Naive B cell (primary cell): ENCODE results near the gene FHIP1B. TPM values are rescaled to one million over a fixed set of nuclear protein-coding genes. Genes with fewer than 3 reads are reported as not detected.

Experiments
- ATAC-seq, 2 donors: fragments of 150-1000 bp; cut with Tn5 transposase; 2 replicates each; pipeline ENCODE4 v1.10.0; 2021; ENCODE audit warnings: low read depth in 2 of 2, mild to moderate bottlenecking in 2 of 2, moderate library complexity in 2 of 2
- DNase-seq: peaks from one replicate; pipeline ENCODE4 v3.0.0; 2022
- H3K27ac Mint-ChIP-seq, 6 donors: one replicate each; pipeline ENCODE4 v1.8.0; 2020 to 2022; ENCODE audit warnings: mild to moderate bottlenecking in 6 of 6, mixed read lengths in 6 of 6, moderate library complexity in 5 of 6, inconsistent platforms in 2 of 6
- H3K27me3 Mint-ChIP-seq, 3 donors: one replicate each; pipeline ENCODE4 v1.8.0; 2021 to 2022; ENCODE audit warnings: mixed read lengths in 3 of 3, mild to moderate bottlenecking in 1 of 3
- H3K36me3 Mint-ChIP-seq, 2 donors: one replicate each; pipeline ENCODE4 v1.8.0; 2020 to 2022; ENCODE audit warnings: mixed read lengths in 2 of 2, inconsistent platforms in 1 of 2, mild to moderate bottlenecking in 1 of 2
- H3K4me1 Mint-ChIP-seq, 3 donors: one replicate each; pipeline ENCODE4 v1.8.0; 2020 to 2022; ENCODE audit warnings: mixed read lengths in 3 of 3, inconsistent platforms in 1 of 3, mild to moderate bottlenecking in 1 of 3, moderate library complexity in 1 of 3
- H3K4me3 Mint-ChIP-seq, 8 donors: one replicate each; pipeline ENCODE4 v1.8.0; 2020 to 2022; ENCODE audit warnings: mild to moderate bottlenecking in 8 of 8, mixed read lengths in 8 of 8, moderate library complexity in 8 of 8, inconsistent platforms in 2 of 8
- H3K9me3 Mint-ChIP-seq, 7 donors: one replicate each; pipeline ENCODE4 v1.8.0; 2020 to 2022; ENCODE audit warnings: mixed read lengths in 7 of 7, mild to moderate bottlenecking in 5 of 7, inconsistent platforms in 2 of 7, moderate library complexity in 1 of 7
- polyA plus RNA-seq, 6 donors: library from polyadenylated mRNA; unstranded; fragments of 300-500 nt; fragmentation: Illumina TruSeq; gene quantifications; one replicate each; pipeline ENCODE4 v1.2.3, GENCODE V29; 2021; ENCODE audit warnings: low read depth in 6 of 6

FHIP1B gene
- polyA plus RNA-seq, 6 donors from 2014 or later: 6.4 to 19.5 (median 10.1) TPM

GRCh38 chr11:6232899-6233298, 1.5 kb downstream of the FHIP1B start:
- H3K4me3 Mint-ChIP-seq: peak overlapping the region in 5 of 8 donors; percentile 57 to 100 (median 76)
- peak overlapping the region in 5 of 6 donors; percentile 17 to 92 (median 84) for H3K27ac Mint-ChIP-seq
- DNase-seq: no peak

GRCh38 chr11:6229911-6230310, 4.5 kb downstream of the FHIP1B start:
- H3K4me1 Mint-ChIP-seq: peaks cover 35 to 62% (median 56%) of the 10 kb centered on the region in 3 donors
- H3K27ac Mint-ChIP-seq: peak overlapping the region in 1 of 6 donors; percentile 21
- no peaks in the 10 kb centered on the region for H3K27me3 Mint-ChIP-seq
- no peak overlapping the region for H3K4me3 Mint-ChIP-seq
- DNase-seq (no peak), ATAC-seq (no peak)
- no peaks in the 10 kb centered on the region for H3K9me3 Mint-ChIP-seq
- H3K36me3 Mint-ChIP-seq: peaks cover 0 to 8% of the 10 kb centered on the region in 2 donors

More at GRCh38 chr11:6232899-6233298, 1.5 kb downstream of the FHIP1B start:
- no peaks in the 10 kb centered on the region for H3K36me3 Mint-ChIP-seq
- no peaks in the 10 kb centered on the region for H3K27me3 Mint-ChIP-seq
- no peak for ATAC-seq
- H3K4me1 Mint-ChIP-seq: peaks cover 35 to 40% (median 36%) of the 10 kb centered on the region in 3 donors
- H3K9me3 Mint-ChIP-seq: no peaks in the 10 kb centered on the region

- Mint-ChIP-seq H3K4me3 (no peak overlapping the region), H3K27me3 (no peaks in the 10 kb centered on the region), H3K36me3 (peaks cover 0 to 13% of the 10 kb centered on the region in 2 donors), H3K4me1 (peaks cover 29 to 53% (median 48%) of the 10 kb centered on the region in 3 donors), H3K27ac (no peak overlapping the region), H3K9me3 (no peaks in the 10 kb centered on the region)
- DNase-seq: no peak
- no peak for ATAC-seq
Measured at GRCh38 chr11:6228520-6228919, 5.9 kb downstream of the FHIP1B start.

DNA sequence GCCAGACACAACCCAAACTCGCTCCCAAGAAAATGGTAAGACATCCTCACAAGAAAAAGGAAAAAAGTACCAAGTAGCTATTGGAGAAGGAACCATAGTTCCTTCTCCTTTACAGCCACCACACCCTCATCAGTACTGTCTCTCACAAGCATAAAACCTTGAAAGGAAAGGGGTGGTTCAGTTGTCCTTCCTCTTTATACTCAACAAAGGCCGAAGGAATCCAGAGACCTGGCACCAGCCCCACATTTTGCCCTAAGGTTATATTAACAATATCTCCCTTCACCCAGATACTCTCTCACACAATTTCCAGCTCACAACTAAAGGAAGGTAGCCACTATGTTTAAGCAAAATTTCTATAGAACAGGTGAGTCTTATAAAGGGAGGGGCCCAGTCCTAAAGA, 8.5 kb downstream of the FHIP1B start:
- ATAC-seq: no peak
- peaks cover 25 to 49% (median 40%) of the 10 kb centered on the region in 3 donors for H3K4me1 Mint-ChIP-seq

GRCh38 chr11:6225024-6225423, 9.4 kb downstream of the FHIP1B start:
- ATAC-seq: no peak
- H3K9me3 Mint-ChIP-seq: no peaks in the 10 kb centered on the region
- peak overlapping the region in 1 of 6 donors; percentile 78 for H3K27ac Mint-ChIP-seq
- no peaks in the 10 kb centered on the region for H3K27me3 Mint-ChIP-seq
- no peak overlapping the region for H3K4me3 Mint-ChIP-seq
- H3K36me3 Mint-ChIP-seq: peaks cover 9 to 30% of the 10 kb centered on the region in 2 donors
- DNase-seq: no peak
- peaks cover 17 to 40% (median 34%) of the 10 kb centered on the region in 3 donors for H3K4me1 Mint-ChIP-seq

More for the DNA sequence above, 8.5 kb downstream of the FHIP1B start:
- H3K27ac Mint-ChIP-seq: peak overlapping the region in 3 of 6 donors; percentile 11 to 58 (median 43)
- no peak for DNase-seq
- no peaks in the 10 kb centered on the region for H3K9me3 Mint-ChIP-seq
- no peaks in the 10 kb centered on the region for H3K27me3 Mint-ChIP-seq
- no peak overlapping the region for H3K4me3 Mint-ChIP-seq
- H3K36me3 Mint-ChIP-seq: peaks cover 4 to 30% of the 10 kb centered on the region in 2 donors

DNA sequence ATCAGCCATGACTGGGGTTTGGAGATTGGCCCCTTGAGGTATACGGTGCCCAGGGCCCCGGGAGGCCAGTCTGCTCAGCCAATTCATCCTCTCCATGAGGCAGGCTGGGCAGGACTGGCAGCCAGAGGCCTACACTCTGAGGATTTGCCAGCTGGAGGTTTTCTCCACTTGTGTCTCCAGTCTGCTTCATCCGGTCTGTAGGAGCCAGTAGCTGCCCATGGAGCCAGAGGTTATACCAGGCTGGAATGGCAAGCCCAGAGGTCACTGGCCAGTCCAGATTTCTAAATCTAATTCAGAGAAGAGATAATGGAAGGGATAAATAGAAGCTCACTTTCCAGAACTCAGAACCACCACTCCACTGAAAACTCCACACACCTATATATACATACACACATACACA, 10.0 kb downstream of the FHIP1B start:
- H3K27ac Mint-ChIP-seq: no peak overlapping the region
- DNase-seq (no peak), ATAC-seq (no peak)
- no peaks in the 10 kb centered on the region for H3K27me3 Mint-ChIP-seq
- H3K9me3 Mint-ChIP-seq: no peaks in the 10 kb centered on the region
- peaks cover 11 to 39% (median 34%) of the 10 kb centered on the region in 3 donors for H3K4me1 Mint-ChIP-seq
- no peak overlapping the region for H3K4me3 Mint-ChIP-seq
- peaks cover 14 to 30% of the 10 kb centered on the region in 2 donors for H3K36me3 Mint-ChIP-seq

GRCh38 chr11:6223854-6224253, 10.6 kb downstream of the FHIP1B start:
- Mint-ChIP-seq H3K4me3 (no peak overlapping the region), H3K27me3 (no peaks in the 10 kb centered on the region), H3K4me1 (peaks cover 10 to 38% (median 34%) of the 10 kb centered on the region in 3 donors), H3K36me3 (peaks cover 19 to 30% of the 10 kb centered on the region in 2 donors), H3K27ac (peak overlapping the region in 1 of 6 donors; percentile 39), H3K9me3 (no peaks in the 10 kb centered on the region)
- DNase-seq (no peak), ATAC-seq (no peak)

- Mint-ChIP-seq H3K27ac (no peak overlapping the region), H3K9me3 (no peaks in the 10 kb centered on the region), H3K36me3 (peaks cover 41 to 46% of the 10 kb centered on the region in 2 donors), H3K4me3 (no peak overlapping the region), H3K27me3 (no peaks in the 10 kb centered on the region), H3K4me1 (peaks cover 0 to 8% (median 4%) of the 10 kb centered on the region in 3 donors)
- DNase-seq (no peak), ATAC-seq (no peak)
Measured at GRCh38 chr11:6219359-6219758, 15.1 kb downstream of the FHIP1B start.

- DNase-seq: no peak
- H3K4me3 Mint-ChIP-seq: no peak overlapping the region
- H3K27ac Mint-ChIP-seq: no peak overlapping the region
- H3K4me1 Mint-ChIP-seq: peaks cover 0 to 8% (median 4%) of the 10 kb centered on the region in 3 donors
- H3K9me3 Mint-ChIP-seq: no peaks in the 10 kb centered on the region
- no peak for ATAC-seq
- no peaks in the 10 kb centered on the region for H3K27me3 Mint-ChIP-seq
- peaks cover 41 to 45% of the 10 kb centered on the region in 2 donors for H3K36me3 Mint-ChIP-seq
Measured at GRCh38 chr11:6217722-6218121, 16.7 kb downstream of the FHIP1B start.

GRCh38 chr11:6216501-6216900, 17.9 kb downstream of the FHIP1B start:
- no peak for ATAC-seq

DNA sequence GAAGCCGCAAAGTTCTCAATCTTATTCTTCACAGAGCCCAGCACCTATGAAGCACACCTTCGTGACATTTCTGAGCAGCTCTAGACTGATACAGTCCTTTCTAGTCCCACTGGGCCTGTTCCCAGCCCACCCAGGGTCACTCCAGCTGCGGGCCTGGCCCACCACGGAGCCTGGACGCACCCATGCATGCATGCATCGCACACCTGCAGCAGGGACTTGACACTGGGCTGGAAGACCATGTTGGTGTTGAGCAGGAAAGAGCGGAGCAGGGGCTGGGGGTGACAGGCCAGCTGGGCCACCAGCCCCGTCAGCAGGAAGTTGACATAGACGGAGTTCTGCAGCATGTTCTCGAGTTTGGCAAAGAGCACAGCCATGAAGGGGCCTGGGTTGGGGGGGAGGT, 19.9 kb downstream of the FHIP1B start:
- peaks cover 28 to 30% of the 10 kb centered on the region in 2 donors for H3K36me3 Mint-ChIP-seq
- no peaks in the 10 kb centered on the region for H3K27me3 Mint-ChIP-seq
- ATAC-seq: no peak
- DNase-seq: no peak
- no peak overlapping the region for H3K27ac Mint-ChIP-seq
- H3K4me3 Mint-ChIP-seq: no peak overlapping the region
- H3K4me1 Mint-ChIP-seq: peaks cover 0 to 4% (median 0%) of the 10 kb centered on the region in 3 donors
- H3K9me3 Mint-ChIP-seq: no peaks in the 10 kb centered on the region

More at GRCh38 chr11:6216501-6216900, 17.9 kb downstream of the FHIP1B start:
- H3K27me3 Mint-ChIP-seq: no peaks in the 10 kb centered on the region
- no peak overlapping the region for H3K4me3 Mint-ChIP-seq
- H3K27ac Mint-ChIP-seq: peak overlapping the region in 1 of 6 donors; percentile 19
- peaks cover 33 to 37% of the 10 kb centered on the region in 2 donors for H3K36me3 Mint-ChIP-seq
- no peaks in the 10 kb centered on the region for H3K9me3 Mint-ChIP-seq
- no peak for DNase-seq
- H3K4me1 Mint-ChIP-seq: peaks cover 0 to 8% (median under 1%) of the 10 kb centered on the region in 3 donors

DNA sequence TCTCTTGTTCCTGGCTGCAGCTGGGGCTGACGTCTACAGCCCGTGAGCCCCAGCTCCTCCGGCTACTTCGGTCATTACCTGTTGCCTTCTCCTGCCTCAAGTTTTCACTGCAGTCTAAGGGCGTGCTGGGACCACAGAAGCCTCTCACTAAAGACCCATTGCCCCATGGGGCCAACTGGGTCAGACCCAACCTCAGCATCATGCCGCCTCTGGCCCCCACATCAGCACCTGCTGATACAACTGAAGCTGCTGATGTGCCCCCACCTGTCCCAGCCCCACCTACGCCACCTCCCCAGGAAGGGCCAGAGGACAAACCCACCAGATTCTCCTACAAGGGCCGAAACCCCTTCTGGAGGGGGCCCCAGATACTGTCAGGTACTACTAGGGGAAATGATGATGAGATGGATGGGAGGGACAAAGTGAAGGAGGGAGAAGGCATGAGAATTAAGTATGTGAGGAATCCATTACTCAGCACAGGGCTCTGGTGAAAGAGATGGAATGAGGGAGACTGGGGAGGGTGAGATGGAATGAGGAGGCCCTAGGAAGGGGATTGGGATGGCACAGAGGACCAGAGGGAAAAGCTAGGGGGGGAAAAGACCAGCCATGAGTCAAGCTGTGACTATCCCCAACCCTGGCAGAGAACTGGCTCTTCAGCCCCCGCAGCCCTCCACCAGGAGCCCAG, 24.0 kb downstream of the FHIP1B start:
- no peak overlapping the region for H3K27ac Mint-ChIP-seq

GRCh38 chr11:6209801-6210200, 24.6 kb downstream of the FHIP1B start:
- ATAC-seq: no peak
- Mint-ChIP-seq H3K36me3 (peaks cover 5 to 15% of the 10 kb centered on the region in 2 donors), H3K27me3 (no peaks in the 10 kb centered on the region), H3K4me3 (no peak overlapping the region), H3K27ac (no peak overlapping the region), H3K9me3 (no peaks in the 10 kb centered on the region), H3K4me1 (no peaks in the 10 kb centered on the region)
- DNase-seq: no peak

More for the DNA sequence above, 24.0 kb downstream of the FHIP1B start:
- H3K4me3 Mint-ChIP-seq: no peak overlapping the region
- H3K27me3 Mint-ChIP-seq: no peaks in the 10 kb centered on the region
- peaks cover 8 to 18% of the 10 kb centered on the region in 2 donors for H3K36me3 Mint-ChIP-seq
- no peaks in the 10 kb centered on the region for H3K9me3 Mint-ChIP-seq
- H3K4me1 Mint-ChIP-seq: no peaks in the 10 kb centered on the region
- DNase-seq: no peak
- ATAC-seq: no peak
